Muscle of arm (tissue), 14 donors: ENCODE measurements around the gene DRG1. TPM values are rescaled to one million over a fixed set of nuclear protein-coding genes. Genes with fewer than 3 reads are reported as not detected.
"Not testable (repeated sequence)": the region's sequence is repeated elsewhere in the genome, so short reads cannot be mapped to it uniquely, and the experiment has no call there.

Experiments
- DNase-seq: peaks from one replicate; pipeline ENCODE4 v3.0.0-alpha.2; 2013
- long read RNA-seq, 11 donors: transcript quantifications; one replicate each; lab custom pipeline, GENCODE V29; 2026
- polyA plus RNA-seq, 12 donors: library from polyadenylated mRNA; unstranded; fragments of 120-200 nt; gene quantifications; one replicate each; pipeline ENCODE4 v1.2.1, GENCODE V29; 2013; ENCODE audit not compliant: insufficient read length in 12 of 12

DRG1 gene
- 10 to 100 TPM in 11 of 12 donors, not detected in 1; 50.9 to 90.6 (median 77.5) TPM for polyA plus RNA-seq
- long read RNA-seq, donor 1, transcript DRG1-201 (9 exons, 1,746 nt), result major isoform, 26 of 46 reads
- long read RNA-seq, donor 1, partial matches to known transcripts, result 18 of 46 reads
- long read RNA-seq, donor 1, other reads (novel, unspliced or antisense), result 0 of 46 reads
- long read RNA-seq, donor 2, transcript DRG1-201 (9 exons, 1,746 nt), result major isoform, 36 of 46 reads
- long read RNA-seq, donor 2, partial matches to known transcripts, result 8 of 46 reads
- long read RNA-seq, donor 2, other reads (novel, unspliced or antisense), result 0 of 46 reads
- long read RNA-seq, donor 3, transcript DRG1-201 (9 exons, 1,746 nt), result major isoform, 14 of 15 reads
- long read RNA-seq, donor 3, partial matches to known transcripts, result 0 of 15 reads
- long read RNA-seq, donor 3, other reads (novel, unspliced or antisense), result 0 of 15 reads
- long read RNA-seq, donor 4, transcript DRG1-201 (9 exons, 1,746 nt), result major isoform, 13 of 13 reads
- long read RNA-seq, donor 4, partial matches to known transcripts, result 0 of 13 reads
- long read RNA-seq, donor 4, other reads (novel, unspliced or antisense), result 0 of 13 reads
- long read RNA-seq, donor 5, transcript DRG1-201 (9 exons, 1,746 nt), result major isoform, 37 of 59 reads
- long read RNA-seq, donor 5, partial matches to known transcripts, result 20 of 59 reads
- long read RNA-seq, donor 5, other reads (novel, unspliced or antisense), result 0 of 59 reads
- long read RNA-seq, donor 6, transcript DRG1-201 (9 exons, 1,746 nt), result major isoform, 19 of 21 reads
- long read RNA-seq, donor 6, partial matches to known transcripts, result 0 of 21 reads
- long read RNA-seq, donor 6, other reads (novel, unspliced or antisense), result 0 of 21 reads
- long read RNA-seq, donor 7, transcript DRG1-201 (9 exons, 1,746 nt), result major isoform, 10 of 12 reads
- long read RNA-seq, donor 7, partial matches to known transcripts, result 0 of 12 reads
- long read RNA-seq, donor 7, other reads (novel, unspliced or antisense), result 0 of 12 reads
- long read RNA-seq, donor 8, transcript DRG1-201 (9 exons, 1,746 nt), result major isoform, 32 of 45 reads
- long read RNA-seq, donor 8, partial matches to known transcripts, result 9 of 45 reads
- long read RNA-seq, donor 8, other reads (novel, unspliced or antisense), result 0 of 45 reads
- long read RNA-seq, donor 9, transcript DRG1-201 (9 exons, 1,746 nt), result major isoform, 21 of 30 reads
- long read RNA-seq, donor 9, partial matches to known transcripts, result 7 of 30 reads
- long read RNA-seq, donor 9, other reads (novel, unspliced or antisense), result 0 of 30 reads
- long read RNA-seq, donor 10, transcript DRG1-201 (9 exons, 1,746 nt), result major isoform, 32 of 41 reads
- long read RNA-seq, donor 10, partial matches to known transcripts, result 7 of 41 reads
- long read RNA-seq, donor 10, other reads (novel, unspliced or antisense), result 0 of 41 reads
- long read RNA-seq, donor 11, transcript DRG1-201 (9 exons, 1,746 nt), result major isoform, 27 of 33 reads
- long read RNA-seq, donor 11, partial matches to known transcripts, result 5 of 33 reads
- long read RNA-seq, donor 11, other reads (novel, unspliced or antisense), result 0 of 33 reads

GRCh38 chr22:31399211-31400022 lies at the start of gene DRG1:
TSS of gene DRG1 (plus strand) at chr22:31399604. CDS start at chr22:31399684, 80 bp downstream.
- peak; percentile 98 for DNase-seq

GRCh38 chr22:31349960-31350359 lies 49.4 kb upstream of the DRG1 start:
- DNase-seq, result no peak

GRCh38 chr22:31350410-31350863 lies 49.0 kb upstream of the DRG1 start:
- DNase-seq, result no peak

- DNase-seq, result no peak
Measured at GRCh38 chr22:31354515-31354914, 44.9 kb upstream of the DRG1 start.

- no peak for DNase-seq
Measured at GRCh38 chr22:31360029-31360428, 39.4 kb upstream of the DRG1 start.

GRCh38 chr22:31361743-31362142 lies 37.7 kb upstream of the DRG1 start:
- no peak for DNase-seq

- peak; percentile 59 for DNase-seq
Measured at GRCh38 chr22:31363885-31364465, 35.4 kb upstream of the DRG1 start.

GRCh38 chr22:31367426-31367825 lies 32.0 kb upstream of the DRG1 start:
- DNase-seq, result no peak

- no peak for DNase-seq
Measured at GRCh38 chr22:31377612-31378011, 21.8 kb upstream of the DRG1 start.

- DNase-seq, result no peak
Measured at GRCh38 chr22:31378123-31378522, 21.3 kb upstream of the DRG1 start.

GRCh38 chr22:31378651-31379050 lies 20.8 kb upstream of the DRG1 start:
- DNase-seq, result not testable (repeated sequence)

- no peak for DNase-seq
Measured at GRCh38 chr22:31393893-31394292, 5.5 kb upstream of the DRG1 start.

GRCh38 chr22:31394326-31394725 lies 5.1 kb upstream of the DRG1 start:
- no peak for DNase-seq

- DNase-seq, result no peak
Measured at GRCh38 chr22:31398231-31398630, 1.2 kb upstream of the DRG1 start.

- no peak for DNase-seq
Measured at GRCh38 chr22:31400023-31400397, 606 bp downstream of the DRG1 start.

- not testable (repeated sequence) for DNase-seq
Measured at GRCh38 chr22:31402350-31402749, 2.9 kb downstream of the DRG1 start.

GRCh38 chr22:31425331-31426050 lies 26.1 kb downstream of the DRG1 start:
- no peak for DNase-seq

- no peak for DNase-seq
Measured at GRCh38 chr22:31431950-31432349, 32.5 kb downstream of the DRG1 start.

- DNase-seq, result no peak
Measured at GRCh38 chr22:31436132-31436531, 36.7 kb downstream of the DRG1 start.
